ENCODE data around the gene ITGBL1. TPM values are rescaled to one million over a fixed set of nuclear protein-coding genes. Genes with fewer than 3 reads are reported as not detected.

The ITGBL1 gene
- polyA plus RNA-seq, 3 donors = not detected

GRCh38 chr13:101417501-101417900, 35.0 kb upstream of the ITGBL1 start:
- no peaks in the 10 kb centered on the region for H3K36me3 ChIP-seq (replicated peaks in 1 of 2; ENCODE audit: control insufficient read depth in 1 of 2, insufficient read depth in 2 of 2, low read length in 2 of 2)
- H4K20me1 ChIP-seq (ENCODE audit: insufficient read depth, low read length) = no peaks in the 10 kb centered on the region
- intact Hi-C loops (cut with micrococcal nuclease) = no loop called here
- no CpG with 5 or more reads among the region's 5 CpGs for WGBS (ENCODE audit: insufficient coverage)
- no peaks in the 10 kb centered on the region for H3K4me1 Mint-ChIP-seq
- peak overlapping the region in 1 of 2 donors; percentile 77 for H3K4me3 Mint-ChIP-seq
- H3K27ac Mint-ChIP-seq = no peak overlapping the region
- DNase-seq = no peak
- H3K36me3 Mint-ChIP-seq = no peaks in the 10 kb centered on the region
- H3K9me3 Mint-ChIP-seq = peaks cover 0 to 8% (median 2%) of the 10 kb centered on the region in 7 donors
- no peaks in the 10 kb centered on the region for H3K79me2 ChIP-seq (ENCODE audit: insufficient read depth, low read length)
- no peak for TF ChIP-seq CTCF (IDR thresholded peaks at IDR 0.05)
- no peak overlapping the region for H3K27ac ChIP-seq (ENCODE audit: low read depth in 1 of 2, low read length in 2 of 2)
- H3K9me3 ChIP-seq (replicated peaks in 1 of 2; ENCODE audit: control insufficient read depth in 1 of 2, insufficient read depth in 1 of 2, low read length in 2 of 2) = no peaks in the 10 kb centered on the region
- no peak overlapping the region for H3K4me3 ChIP-seq (replicated peaks in 1 of 3; ENCODE audit: low read depth in 2 of 3, low read length in 3 of 3)
- no peaks in the 10 kb centered on the region for H3K4me1 ChIP-seq (ENCODE audit: control insufficient read depth in 1 of 2, insufficient read depth in 2 of 2, low read length in 2 of 2)
- H3K9ac ChIP-seq (ENCODE audit: insufficient read depth, low read length, poor library complexity, severe bottlenecking) = no peak overlapping the region
- H3K4me2 ChIP-seq (replicated peaks; ENCODE audit: extremely low read depth, low read length, poor library complexity, severe bottlenecking) = no peak overlapping the region
- no peak overlapping the region for H2AFZ ChIP-seq (ENCODE audit: insufficient read depth, low read depth, low read length, poor library complexity, severe bottlenecking)
- H3K27me3 ChIP-seq (ENCODE audit: control insufficient read depth in 2 of 2, insufficient read depth in 2 of 2, low read length in 2 of 2) = peaks cover 19 to 32% of the 10 kb centered on the region in 2 donors
- H3K27me3 Mint-ChIP-seq (ENCODE audit: low read depth in 3 of 3) = peaks cover 27 to 40% (median 32%) of the 10 kb centered on the region in 3 donors

- H3K4me2 ChIP-seq (replicated peaks; ENCODE audit: extremely low read depth, low read length, poor library complexity, severe bottlenecking) = no peak overlapping the region
- intact Hi-C loops (cut with micrococcal nuclease) = no loop called here
- no peak for TF ChIP-seq CTCF (IDR thresholded peaks at IDR 0.05)
- no peaks in the 10 kb centered on the region for H4K20me1 ChIP-seq (ENCODE audit: insufficient read depth, low read length)
- H3K27ac ChIP-seq (ENCODE audit: low read depth in 1 of 2, low read length in 2 of 2) = no peak overlapping the region
- H3K4me3 Mint-ChIP-seq = no peak overlapping the region
- WGBS (ENCODE audit: insufficient coverage) = no CpG with 5 or more reads among the region's 2 CpGs
- H3K4me1 ChIP-seq (ENCODE audit: control insufficient read depth in 1 of 2, insufficient read depth in 2 of 2, low read length in 2 of 2) = no peaks in the 10 kb centered on the region
- H3K27me3 ChIP-seq (ENCODE audit: control insufficient read depth in 2 of 2, insufficient read depth in 2 of 2, low read length in 2 of 2) = no peaks in the 10 kb centered on the region
- no peaks in the 10 kb centered on the region for H3K79me2 ChIP-seq (ENCODE audit: insufficient read depth, low read length)
- H3K36me3 ChIP-seq (replicated peaks in 1 of 2; ENCODE audit: control insufficient read depth in 1 of 2, insufficient read depth in 2 of 2, low read length in 2 of 2) = no peaks in the 10 kb centered on the region
- H3K4me1 Mint-ChIP-seq = no peaks in the 10 kb centered on the region
- peaks cover 2 to 5% (median 2%) of the 10 kb centered on the region in 7 donors for H3K9me3 Mint-ChIP-seq
- no peak overlapping the region for H3K9ac ChIP-seq (ENCODE audit: insufficient read depth, low read length, poor library complexity, severe bottlenecking)
- H3K27me3 Mint-ChIP-seq (ENCODE audit: low read depth in 3 of 3) = peaks cover 2% of the 10 kb centered on the region in 3 donors
- H3K27ac Mint-ChIP-seq = no peak overlapping the region
- H3K36me3 Mint-ChIP-seq = no peaks in the 10 kb centered on the region
- DNase-seq = no peak
- H3K9me3 ChIP-seq (replicated peaks in 1 of 2; ENCODE audit: control insufficient read depth in 1 of 2, insufficient read depth in 1 of 2, low read length in 2 of 2) = no peaks in the 10 kb centered on the region
- H2AFZ ChIP-seq (ENCODE audit: insufficient read depth, low read depth, low read length, poor library complexity, severe bottlenecking) = no peak overlapping the region
- H3K4me3 ChIP-seq (replicated peaks in 1 of 3; ENCODE audit: low read depth in 2 of 3, low read length in 3 of 3) = no peak overlapping the region
Measured at GRCh38 chr13:101423872-101424271, 28.6 kb upstream of the ITGBL1 start.

All from CD14-positive monocyte (primary cell).